Mesothelial cell of epicardium (in vitro differentiated cells): Measurements from ENCODE around the gene PIP5K1A. TPM values are rescaled to one million over a fixed set of nuclear protein-coding genes. Genes with fewer than 3 reads are reported as not detected.
A peak's percentile ranks its signal among the peaks of the same experiment; 100 is the strongest.
"Not testable (repeated sequence)": the region's sequence is repeated elsewhere in the genome, so short reads cannot be mapped to it uniquely, and the experiment has no call there.

Experiments used
- DNase-seq, 2 experiments: peaks; one replicate each; pipeline ENCODE4 v3.0.0; 2021; ENCODE audit warnings: low spot score in 2 of 2; ENCODE audit not compliant: unreplicated experiment in 2 of 2
- H3K27ac Mint-ChIP-seq: 2 replicates; pipeline ENCODE4 v1.8.0; 2021; ENCODE audit warnings: mixed read lengths
- H3K27me3 Mint-ChIP-seq: 2 replicates; pipeline ENCODE4 v1.8.0; 2021; ENCODE audit warnings: low read depth, mixed read lengths
- H3K36me3 Mint-ChIP-seq: 2 replicates; pipeline ENCODE4 v1.8.0; 2021; ENCODE audit warnings: mixed read lengths
- H3K4me1 Mint-ChIP-seq: 2 replicates; pipeline ENCODE4 v1.8.0; 2021; ENCODE audit warnings: mixed read lengths
- H3K4me3 Mint-ChIP-seq: 2 replicates; pipeline ENCODE4 v1.8.0; 2021; ENCODE audit warnings: mild to moderate bottlenecking, moderate library complexity, mixed read lengths
- H3K9me3 Mint-ChIP-seq: 2 replicates; pipeline ENCODE4 v1.8.0; 2021; ENCODE audit warnings: mixed read lengths
- total RNA-seq: library from RNA; stranded (reverse); gene quantifications from 3 replicates; pipeline ENCODE4 v1.2.1, GENCODE V29; 2021
- TF ChIP-seq, protein P1 (sequence below): fragments of 200-600 bp; sonication (generic); IDR thresholded peaks from one replicate; pipeline ENCODE4 v1.5.0; 2021; ENCODE audit warnings: antibody characterized with exemption; ENCODE audit not compliant: unreplicated experiment

The PIP5K1A gene
- total RNA-seq, 1 donor from 2014 or later = 122 TPM

- TF ChIP-seq, protein P1, sequence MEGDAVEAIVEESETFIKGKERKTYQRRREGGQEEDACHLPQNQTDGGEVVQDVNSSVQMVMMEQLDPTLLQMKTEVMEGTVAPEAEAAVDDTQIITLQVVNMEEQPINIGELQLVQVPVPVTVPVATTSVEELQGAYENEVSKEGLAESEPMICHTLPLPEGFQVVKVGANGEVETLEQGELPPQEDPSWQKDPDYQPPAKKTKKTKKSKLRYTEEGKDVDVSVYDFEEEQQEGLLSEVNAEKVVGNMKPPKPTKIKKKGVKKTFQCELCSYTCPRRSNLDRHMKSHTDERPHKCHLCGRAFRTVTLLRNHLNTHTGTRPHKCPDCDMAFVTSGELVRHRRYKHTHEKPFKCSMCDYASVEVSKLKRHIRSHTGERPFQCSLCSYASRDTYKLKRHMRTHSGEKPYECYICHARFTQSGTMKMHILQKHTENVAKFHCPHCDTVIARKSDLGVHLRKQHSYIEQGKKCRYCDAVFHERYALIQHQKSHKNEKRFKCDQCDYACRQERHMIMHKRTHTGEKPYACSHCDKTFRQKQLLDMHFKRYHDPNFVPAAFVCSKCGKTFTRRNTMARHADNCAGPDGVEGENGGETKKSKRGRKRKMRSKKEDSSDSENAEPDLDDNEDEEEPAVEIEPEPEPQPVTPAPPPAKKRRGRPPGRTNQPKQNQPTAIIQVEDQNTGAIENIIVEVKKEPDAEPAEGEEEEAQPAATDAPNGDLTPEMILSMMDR = no peak
- Mint-ChIP-seq H3K36me3 (peaks cover 29% of the 10 kb centered on the region), H3K27ac (no peak overlapping the region), H3K9me3 (no peaks in the 10 kb centered on the region), H3K4me1 (no peaks in the 10 kb centered on the region), H3K27me3 (no peaks in the 10 kb centered on the region), H3K4me3 (no peak overlapping the region)
- DNase-seq = no peak
Observed at GRCh38 chr1:151265446-151266236, 67.3 kb downstream of the PIP5K1A start.

- no peak for DNase-seq
- Mint-ChIP-seq H3K4me3 (no peak overlapping the region), H3K27me3 (no peaks in the 10 kb centered on the region), H3K27ac (no peak overlapping the region), H3K9me3 (no peaks in the 10 kb centered on the region), H3K4me1 (no peaks in the 10 kb centered on the region), H3K36me3 (peaks cover 30% of the 10 kb centered on the region)
- TF ChIP-seq, protein P1 = no peak
Observed at GRCh38 chr1:151266315-151266714, 68.0 kb downstream of the PIP5K1A start.

GRCh38 chr1:151266821-151267220 lies 68.5 kb downstream of the PIP5K1A start:
- no peaks in the 10 kb centered on the region for H3K27me3 Mint-ChIP-seq
- no peak overlapping the region for H3K27ac Mint-ChIP-seq
- TF ChIP-seq, protein P1 = no peak
- H3K9me3 Mint-ChIP-seq = no peaks in the 10 kb centered on the region
- no peak for DNase-seq
- H3K4me1 Mint-ChIP-seq = no peaks in the 10 kb centered on the region
- peaks cover 35% of the 10 kb centered on the region for H3K36me3 Mint-ChIP-seq
- H3K4me3 Mint-ChIP-seq = no peak overlapping the region

- TF ChIP-seq, protein P1 = no peak
- no peak for DNase-seq
- H3K27me3 Mint-ChIP-seq = no peaks in the 10 kb centered on the region
- H3K36me3 Mint-ChIP-seq = peaks cover 34% of the 10 kb centered on the region
- H3K4me1 Mint-ChIP-seq = no peaks in the 10 kb centered on the region
- no peak overlapping the region for H3K27ac Mint-ChIP-seq
- H3K4me3 Mint-ChIP-seq = no peak overlapping the region
- H3K9me3 Mint-ChIP-seq = no peaks in the 10 kb centered on the region
Observed at GRCh38 chr1:151267760-151268159, 69.4 kb downstream of the PIP5K1A start.

DNA sequence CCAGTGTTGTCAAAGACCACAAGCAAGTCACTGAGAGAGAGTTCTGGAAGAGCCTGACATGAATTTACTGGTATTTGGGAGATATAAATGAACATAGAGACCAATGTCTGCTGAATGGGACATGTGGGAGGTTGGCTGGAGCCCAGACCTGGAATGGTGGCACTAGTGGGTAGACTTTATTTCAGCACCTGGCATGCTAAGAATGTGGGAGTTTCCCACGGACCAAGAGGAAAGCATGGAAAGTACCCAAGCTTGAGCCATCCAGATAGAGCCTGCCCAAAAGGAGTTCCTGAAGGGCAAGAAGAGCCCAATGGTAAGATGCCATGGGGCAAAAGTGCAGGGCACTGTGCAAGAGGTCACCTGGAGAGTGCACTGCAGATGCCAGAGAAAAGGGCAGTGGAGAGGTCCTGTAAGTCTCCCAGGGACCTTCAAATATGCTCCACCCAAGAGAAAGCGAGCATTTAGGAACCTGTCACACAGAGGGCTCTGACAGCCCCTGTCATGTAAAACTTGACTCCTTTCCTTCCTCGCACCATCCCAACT lies 75.6 kb downstream of the PIP5K1A start:
- Mint-ChIP-seq H3K36me3 (peaks cover 18% of the 10 kb centered on the region), H3K4me3 (no peak overlapping the region), H3K27ac (peak overlapping the region; percentile 10), H3K9me3 (no peaks in the 10 kb centered on the region), H3K27me3 (no peaks in the 10 kb centered on the region), H3K4me1 (no peaks in the 10 kb centered on the region)
- no peak for DNase-seq
- TF ChIP-seq, protein P1 = no peak

GRCh38 chr1:151275341-151275740 lies 77.0 kb downstream of the PIP5K1A start:
- H3K36me3 Mint-ChIP-seq = peaks cover 16% of the 10 kb centered on the region
- H3K27ac Mint-ChIP-seq, H3K9me3 Mint-ChIP-seq, DNase-seq, H3K4me1 Mint-ChIP-seq, H3K4me3 Mint-ChIP-seq, H3K27me3 Mint-ChIP-seq: not testable (repeated sequence)
